Measurements from ENCODE around the gene ATN1.
A peak's percentile ranks its signal among the peaks of the same experiment; 100 is the strongest.

Gene ATN1

GRCh38 chr12:6932766-6933165 is 5.0 kb downstream of the ATN1 start:
- H3K4me3 ChIP-seq (replicated peaks in 1 of 2; ENCODE audit: low read depth in 2 of 2, low read length in 2 of 2), result no peak overlapping the region
- no peak for TF ChIP-seq CTCF (IDR thresholded peaks at IDR 0.05; ENCODE audit: low read depth, low read length)
- no peak for DNase-seq (ENCODE audit: low read depth in 2 of 2)

GRCh38 chr12:6934110-6934509 is 6.4 kb downstream of the ATN1 start:
- peak overlapping the region in 1 of 2 donors; percentile 5 for H3K4me3 ChIP-seq (replicated peaks in 1 of 2; ENCODE audit: low read depth in 2 of 2, low read length in 2 of 2)

GRCh38 chr12:6935371-6936193 is 7.8 kb downstream of the ATN1 start:
- DNase-seq (ENCODE audit: low read depth in 2 of 2), result peak; percentile 50 to 54
- no peak overlapping the region for H3K4me3 ChIP-seq (replicated peaks in 1 of 2; ENCODE audit: low read depth in 2 of 2, low read length in 2 of 2)
- no peak for TF ChIP-seq CTCF (IDR thresholded peaks at IDR 0.05; ENCODE audit: low read depth, low read length)

More at GRCh38 chr12:6934110-6934509, 6.4 kb downstream of the ATN1 start:
- peak; percentile 67 to 92 for DNase-seq (ENCODE audit: low read depth in 2 of 2)
- no peak for TF ChIP-seq CTCF (IDR thresholded peaks at IDR 0.05; ENCODE audit: low read depth, low read length)

GRCh38 chr12:6936194-6936635 is 8.5 kb downstream of the ATN1 start:
- no peak overlapping the region for H3K4me3 ChIP-seq (replicated peaks in 1 of 2; ENCODE audit: low read depth in 2 of 2, low read length in 2 of 2)
- no peak for DNase-seq (ENCODE audit: low read depth in 2 of 2)
- TF ChIP-seq CTCF (IDR thresholded peaks at IDR 0.05; ENCODE audit: low read depth, low read length), result no peak

GRCh38 chr12:6936636-6937480 is 9.1 kb downstream of the ATN1 start:
- no peak for TF ChIP-seq CTCF (IDR thresholded peaks at IDR 0.05; ENCODE audit: low read depth, low read length)
- H3K4me3 ChIP-seq (replicated peaks in 1 of 2; ENCODE audit: low read depth in 2 of 2, low read length in 2 of 2), result peak overlapping the region; percentile 30 to 58
- no peak for DNase-seq (ENCODE audit: low read depth in 2 of 2)

GRCh38 chr12:6937481-6938352 is 10.0 kb downstream of the ATN1 start:
- TF ChIP-seq CTCF (IDR thresholded peaks at IDR 0.05; ENCODE audit: low read depth, low read length), result peak; percentile 95
- peak; percentile 94 to 95 for DNase-seq (ENCODE audit: low read depth in 2 of 2)
- peak overlapping the region; percentile 30 to 58 for H3K4me3 ChIP-seq (replicated peaks in 1 of 2; ENCODE audit: low read depth in 2 of 2, low read length in 2 of 2)

Data from cardiac fibroblast (primary cell).